Fibroblast of villous mesenchyme (primary cell): Measurements from ENCODE around the gene CFAP57. TPM values are rescaled to one million over a fixed set of nuclear protein-coding genes. Genes with fewer than 3 reads are reported as not detected.
"Not testable (repeated sequence)": the region's sequence is repeated elsewhere in the genome, so short reads cannot be mapped to it uniquely, and the experiment has no call there.

Experiments used
- DNase-seq: peaks from one replicate; pipeline ENCODE4 v3.0.0-alpha.2; 2010; ENCODE audit warnings: low read depth
- H3K4me3 ChIP-seq: 2 replicates; pipeline ENCODE4 v1.5.1; 2011; ENCODE audit warnings: low read depth, mild to moderate bottlenecking, low read length
- CTCF ChIP-seq: IDR thresholded peaks from 2 replicates; pipeline ENCODE4 v1.5.1; 2012; ENCODE audit warnings: low read depth, mild to moderate bottlenecking, low read length; ENCODE audit not compliant: insufficient read depth
- total RNA-seq: library from RNA; depleted of rRNA; stranded (reverse); fragments of >200 nt; gene quantifications from 2 replicates; pipeline ENCODE4 v1.2.3, GENCODE V29; 2012

CFAP57 gene
- total RNA-seq, 1 donor, result under 0.01 TPM

- H3K4me3 ChIP-seq, result no peak overlapping the region
- no peak for DNase-seq
- no peak for TF ChIP-seq CTCF
These were observed 36.0 kb upstream of the CFAP57 start for GRCh38 chr1:43135857-43136781.

- H3K4me3 ChIP-seq, result no peak overlapping the region
- TF ChIP-seq CTCF, result no peak
- DNase-seq, result no peak
These were observed 34.6 kb upstream of the CFAP57 start for GRCh38 chr1:43137445-43138052.

GRCh38 chr1:43139295-43139694 lies 32.8 kb upstream of the CFAP57 start:
- H3K4me3 ChIP-seq, DNase-seq: not testable (repeated sequence)

GRCh38 chr1:43140010-43140409 lies 32.1 kb upstream of the CFAP57 start:
- no peak for TF ChIP-seq CTCF
- no peak overlapping the region for H3K4me3 ChIP-seq
- DNase-seq, result no peak

- no peak for DNase-seq
- TF ChIP-seq CTCF, result no peak
- no peak overlapping the region for H3K4me3 ChIP-seq
These were observed 31.5 kb upstream of the CFAP57 start for GRCh38 chr1:43140583-43140982.

- peak; percentile 37 for TF ChIP-seq CTCF
- H3K4me3 ChIP-seq, result no peak overlapping the region
- no peak for DNase-seq
These were observed 28.7 kb upstream of the CFAP57 start for GRCh38 chr1:43143441-43143888.

- H3K4me3 ChIP-seq, result no peak overlapping the region
- no peak for DNase-seq
- TF ChIP-seq CTCF, result no peak
These were observed 27.9 kb upstream of the CFAP57 start for GRCh38 chr1:43144237-43144636.
